ENCODE measurements around the gene APCDD1.

The APCDD1 gene

GRCh38 chr18:10487154-10487553 lies 32.7 kb downstream of the APCDD1 start:
- Histone ChIP-seq H3K4me3 (ENCODE audit: severe bottlenecking) (no peak overlapping the region), H3K9me3 (ENCODE audit: severe bottlenecking) (no peaks in the 10 kb centered on the region), H3K4me1 (ENCODE audit: insufficient read depth, poor library complexity, severe bottlenecking) (no peaks in the 10 kb centered on the region), H3K27me3 (ENCODE audit: insufficient read depth, poor library complexity, severe bottlenecking) (no peaks in the 10 kb centered on the region), H3K27ac (ENCODE audit: poor library complexity, severe bottlenecking) (no peak overlapping the region), H3K36me3 (ENCODE audit: low read depth) (no peaks in the 10 kb centered on the region)
- no peak for TF ChIP-seq CTCF (IDR thresholded peaks at IDR 0.05; ENCODE audit: poor library complexity, severe bottlenecking)
- DNase-seq (ENCODE audit: low spot score), result no peak
- ATAC-seq (ENCODE audit: low read depth), result no peak

GRCh38 chr18:10488017-10488416 lies 33.6 kb downstream of the APCDD1 start:
- DNase-seq (ENCODE audit: low spot score) (no peak), ATAC-seq (ENCODE audit: low read depth) (no peak)
- TF ChIP-seq CTCF (IDR thresholded peaks at IDR 0.05; ENCODE audit: poor library complexity, severe bottlenecking), result no peak
- H3K36me3 ChIP-seq (ENCODE audit: low read depth), result no peaks in the 10 kb centered on the region
- no peak overlapping the region for H3K27ac ChIP-seq (ENCODE audit: poor library complexity, severe bottlenecking)
- H3K27me3 ChIP-seq (ENCODE audit: insufficient read depth, poor library complexity, severe bottlenecking), result no peaks in the 10 kb centered on the region
- H3K4me1 ChIP-seq (ENCODE audit: insufficient read depth, poor library complexity, severe bottlenecking), result no peaks in the 10 kb centered on the region
- H3K9me3 ChIP-seq (ENCODE audit: severe bottlenecking), result no peaks in the 10 kb centered on the region
- H3K4me3 ChIP-seq (ENCODE audit: severe bottlenecking), result no peak overlapping the region

DNA sequence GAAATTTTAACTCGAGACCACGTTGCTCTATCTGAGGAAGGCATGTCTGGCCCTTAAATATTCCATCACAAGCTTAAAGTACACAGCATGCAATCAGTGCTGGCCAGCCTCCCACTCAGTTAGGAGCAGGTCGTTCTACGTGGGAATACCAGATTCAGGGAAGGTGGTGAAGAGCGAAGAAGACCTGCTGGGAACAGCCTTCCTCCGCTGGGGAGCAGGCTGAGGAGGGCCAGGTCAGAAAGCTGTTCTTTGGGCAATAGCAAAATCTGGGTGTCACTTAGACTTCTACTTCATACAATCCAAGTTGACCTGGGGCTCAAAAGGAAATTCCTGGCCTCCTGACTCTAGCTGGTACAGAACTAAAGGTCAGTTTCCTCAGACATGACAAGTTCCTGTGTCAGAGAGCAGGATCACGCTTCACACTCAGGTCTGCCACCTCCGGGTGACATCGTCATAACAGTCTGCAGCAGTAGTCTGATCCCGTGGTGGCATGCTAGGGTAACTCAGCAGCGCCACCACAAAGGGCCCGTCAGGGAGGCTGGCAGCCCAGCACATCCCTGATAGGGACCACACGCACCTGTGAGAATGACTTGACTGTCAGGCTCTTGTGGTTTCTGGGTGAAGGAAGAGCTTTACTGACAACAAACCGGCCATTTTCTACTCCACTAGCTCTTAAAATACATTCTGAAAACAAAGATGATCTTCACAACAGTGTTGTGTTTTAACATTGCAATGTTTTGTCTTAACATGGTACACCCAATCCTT lies 36.1 kb downstream of the APCDD1 start:
- ATAC-seq (ENCODE audit: low read depth), result no peak
- no peak for TF ChIP-seq CTCF (IDR thresholded peaks at IDR 0.05; ENCODE audit: poor library complexity, severe bottlenecking)
- Histone ChIP-seq H3K27ac (ENCODE audit: poor library complexity, severe bottlenecking) (no peak overlapping the region), H3K27me3 (ENCODE audit: insufficient read depth, poor library complexity, severe bottlenecking) (peaks cover 3% of the 10 kb centered on the region), H3K4me3 (ENCODE audit: severe bottlenecking) (no peak overlapping the region), H3K9me3 (ENCODE audit: severe bottlenecking) (no peaks in the 10 kb centered on the region), H3K4me1 (ENCODE audit: insufficient read depth, poor library complexity, severe bottlenecking) (no peaks in the 10 kb centered on the region), H3K36me3 (ENCODE audit: low read depth) (no peaks in the 10 kb centered on the region)
- no peak for DNase-seq (ENCODE audit: low spot score)

- TF ChIP-seq CTCF (IDR thresholded peaks at IDR 0.05; ENCODE audit: poor library complexity, severe bottlenecking), result no peak
- H3K36me3 ChIP-seq (ENCODE audit: low read depth), result no peaks in the 10 kb centered on the region; the same call in 1 of the 2 replicates
- DNase-seq (ENCODE audit: low spot score) (no peak), ATAC-seq (ENCODE audit: low read depth) (no peak)
- H3K4me3 ChIP-seq (ENCODE audit: severe bottlenecking), result no peak overlapping the region
- no peak overlapping the region for H3K27ac ChIP-seq (ENCODE audit: poor library complexity, severe bottlenecking)
- no peaks in the 10 kb centered on the region for H3K4me1 ChIP-seq (ENCODE audit: insufficient read depth, poor library complexity, severe bottlenecking)
- H3K27me3 ChIP-seq (ENCODE audit: insufficient read depth, poor library complexity, severe bottlenecking), result peaks cover 3% of the 10 kb centered on the region
- H3K9me3 ChIP-seq (ENCODE audit: severe bottlenecking), result no peaks in the 10 kb centered on the region
Observed at GRCh38 chr18:10495936-10496335, 41.5 kb downstream of the APCDD1 start.

- ATAC-seq (ENCODE audit: low read depth), result no peak
- peaks cover 3% of the 10 kb centered on the region for H3K27me3 ChIP-seq (ENCODE audit: insufficient read depth, poor library complexity, severe bottlenecking)
Observed at GRCh38 chr18:10497206-10497749, 42.8 kb downstream of the APCDD1 start.

More at GRCh38 chr18:10497206-10497749, 42.8 kb downstream of the APCDD1 start:
- no peak for TF ChIP-seq CTCF (IDR thresholded peaks at IDR 0.05; ENCODE audit: poor library complexity, severe bottlenecking)
- H3K4me3 ChIP-seq (ENCODE audit: severe bottlenecking), result no peak overlapping the region
- no peaks in the 10 kb centered on the region for H3K4me1 ChIP-seq (ENCODE audit: insufficient read depth, poor library complexity, severe bottlenecking)
- DNase-seq (ENCODE audit: low spot score), result no peak
- H3K36me3 ChIP-seq (ENCODE audit: low read depth), result no peaks in the 10 kb centered on the region; the same call in 1 of the 2 replicates
- no peaks in the 10 kb centered on the region for H3K9me3 ChIP-seq (ENCODE audit: severe bottlenecking)
- H3K27ac ChIP-seq (ENCODE audit: poor library complexity, severe bottlenecking), result no peak overlapping the region

All from RWPE2 (cell line).